ENCODE measurements around the gene SRSF5. TPM values are rescaled to one million over a fixed set of nuclear protein-coding genes. Genes with fewer than 3 reads are reported as not detected.

Gene SRSF5
- total RNA-seq, 1 donor from 2014 or later = 155 TPM

DNA sequence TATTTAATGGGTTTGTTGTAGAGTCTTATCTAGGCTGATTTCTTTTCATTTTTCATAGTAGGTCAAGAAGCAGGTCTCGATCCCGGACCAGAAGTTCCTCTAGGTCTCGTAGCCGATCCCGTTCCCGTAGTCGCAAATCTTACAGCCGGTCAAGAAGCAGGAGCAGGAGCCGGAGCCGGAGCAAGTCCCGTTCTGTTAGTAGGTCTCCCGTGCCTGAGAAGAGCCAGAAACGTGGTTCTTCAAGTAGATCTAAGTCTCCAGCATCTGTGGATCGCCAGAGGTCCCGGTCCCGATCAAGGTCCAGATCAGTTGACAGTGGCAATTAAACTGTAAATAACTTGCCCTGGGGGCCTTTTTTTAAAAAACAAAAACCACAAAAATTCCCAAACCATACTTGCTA is 4.2 kb downstream of the SRSF5 start:
- DNase-seq = no peak

DNA sequence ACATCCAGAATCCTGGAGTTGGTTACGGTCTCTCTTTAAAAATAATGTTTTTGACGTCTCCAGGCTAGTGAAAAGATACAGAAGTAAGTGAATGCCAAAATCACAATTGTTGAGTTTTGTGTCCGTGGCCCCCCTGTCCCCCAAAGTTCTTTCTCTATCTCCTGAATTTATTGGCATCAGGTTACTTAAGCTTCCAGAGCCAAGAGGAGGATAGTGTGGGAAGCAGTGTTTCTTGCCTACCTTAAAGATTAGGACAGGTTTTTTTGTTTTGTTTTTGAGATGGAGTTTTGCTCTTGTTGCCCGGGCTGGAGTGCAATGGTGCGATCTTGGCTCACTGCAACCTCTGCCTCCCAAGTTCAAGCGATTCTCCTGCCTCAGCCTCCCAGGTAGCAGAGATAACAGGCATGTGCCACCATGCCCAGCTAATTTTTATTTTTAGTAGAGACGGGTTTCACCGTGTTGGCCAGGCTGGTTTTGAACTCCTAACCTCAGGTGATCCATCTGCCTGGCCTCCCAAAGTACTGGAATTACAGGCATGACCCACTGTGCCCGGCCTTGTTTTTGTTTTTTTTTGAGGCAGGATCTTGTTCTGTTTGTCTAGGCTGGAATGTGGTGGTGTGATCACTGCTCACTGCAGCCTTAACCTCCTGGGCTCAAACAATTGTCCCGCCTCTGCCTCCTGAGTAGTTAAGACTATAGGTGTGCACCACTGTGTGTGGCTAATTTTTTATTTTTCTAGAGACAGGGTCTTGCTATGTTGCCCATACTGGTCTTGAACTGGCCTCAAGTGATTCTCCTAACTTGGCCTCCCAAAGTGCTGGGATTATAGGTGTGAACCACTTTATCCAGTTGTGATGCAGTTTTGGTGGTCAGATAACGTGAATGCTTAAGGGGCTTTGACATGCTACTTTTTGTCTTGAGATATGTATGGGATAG is 5.4 kb downstream of the SRSF5 start:
- DNase-seq = no peak

DNA sequence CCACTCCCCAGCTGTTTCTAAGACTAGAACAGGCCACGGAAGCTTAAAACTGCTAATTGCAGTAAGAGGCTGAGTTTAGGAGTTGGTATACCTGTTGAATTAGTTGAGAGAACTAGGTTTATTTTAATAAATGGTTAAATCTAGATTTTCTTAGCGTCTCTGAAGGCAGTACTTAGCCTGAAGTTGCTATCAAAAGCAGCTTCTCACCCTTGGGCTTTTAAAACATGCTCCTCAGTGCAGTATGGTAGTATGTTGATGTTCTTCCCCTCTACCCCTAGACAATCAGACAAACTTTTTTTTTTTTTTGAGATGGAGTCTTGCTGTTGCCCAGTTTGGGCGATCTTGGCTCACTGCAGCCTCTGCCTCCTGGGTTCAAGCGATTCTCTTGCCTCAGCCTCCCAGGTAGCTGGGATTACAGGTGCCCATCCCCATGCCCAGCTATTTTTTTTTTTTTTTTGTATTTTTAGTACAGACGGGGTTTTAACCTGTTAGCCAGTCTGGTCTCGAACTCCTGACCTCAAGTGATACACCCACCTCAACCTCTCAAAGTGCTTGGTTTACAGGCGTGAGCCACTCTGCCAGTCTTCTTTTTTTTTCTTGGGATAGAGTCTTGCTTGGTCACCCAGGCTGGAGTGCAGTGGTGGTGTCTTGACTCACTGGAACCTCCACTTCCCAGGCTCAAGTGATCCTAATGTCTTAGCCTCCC is 6.8 kb downstream of the SRSF5 start:
- DNase-seq = no peak

DNA sequence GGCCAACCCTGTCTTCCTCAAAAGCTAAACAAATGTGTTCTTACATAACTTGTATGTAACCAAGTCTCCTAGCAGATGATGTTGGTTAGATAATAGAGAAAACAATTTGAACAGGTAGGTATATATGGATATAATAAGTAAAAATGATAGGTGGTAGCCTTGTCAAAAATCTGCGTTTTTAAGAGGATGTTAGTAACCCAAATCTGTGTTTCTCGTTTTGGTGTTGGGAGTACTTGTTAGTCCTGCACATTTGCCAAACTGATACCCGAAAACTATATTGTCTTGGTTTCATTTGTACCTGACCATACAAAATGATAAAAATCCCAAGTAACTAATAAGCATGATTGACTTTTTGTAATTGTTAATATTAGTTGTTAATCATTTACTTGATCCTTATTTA is 8.1 kb downstream of the SRSF5 start:
- DNase-seq = no peak

DNA sequence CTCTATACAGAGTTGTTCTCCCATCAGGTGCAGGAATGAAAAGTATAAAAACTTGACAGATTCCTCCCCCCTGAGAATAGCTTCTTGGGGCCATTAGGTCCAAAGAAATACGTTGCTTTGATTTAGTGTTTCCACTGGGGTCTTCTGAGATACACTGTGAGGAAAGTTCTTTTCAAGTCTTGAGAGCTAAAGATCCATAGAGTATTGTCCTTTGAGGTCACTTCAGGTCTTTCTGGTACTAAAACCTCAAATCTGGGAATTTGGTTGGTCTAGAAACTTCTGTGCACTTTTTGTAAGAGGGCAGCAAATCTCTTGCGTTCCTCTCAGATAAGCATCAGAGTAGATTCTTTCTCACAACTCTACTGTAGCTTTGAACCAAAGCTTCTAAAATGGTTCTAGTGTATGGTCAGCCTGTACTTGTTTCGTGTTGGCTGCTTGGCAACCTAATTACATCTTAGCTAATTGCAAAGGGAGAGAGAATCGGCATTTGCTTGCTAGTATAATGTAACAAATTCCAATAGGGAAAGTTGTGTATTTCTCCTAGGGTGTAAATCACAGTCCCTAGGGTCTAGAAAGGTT is 10.0 kb downstream of the SRSF5 start:
- no peak for DNase-seq

DNA sequence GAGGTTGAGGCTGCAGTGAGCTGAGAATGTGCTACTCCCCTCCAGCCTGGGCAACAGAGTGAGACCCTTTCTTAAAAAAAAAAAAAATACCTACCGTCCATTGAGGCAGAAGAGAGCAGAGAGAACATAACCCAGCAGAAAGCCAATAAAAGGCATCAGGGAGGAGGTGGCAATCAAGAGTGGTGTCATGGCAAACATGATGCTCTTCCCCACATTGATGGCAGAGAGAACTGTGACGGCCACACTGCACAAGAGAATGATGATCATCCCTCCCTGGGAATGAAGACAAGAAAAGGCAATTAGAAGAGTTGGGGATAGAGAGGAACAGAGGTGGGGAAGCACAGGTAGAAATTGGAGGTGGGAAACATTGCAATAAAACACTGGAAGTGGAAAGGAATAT is 12.1 kb downstream of the SRSF5 start:
- DNase-seq = no peak

DNA sequence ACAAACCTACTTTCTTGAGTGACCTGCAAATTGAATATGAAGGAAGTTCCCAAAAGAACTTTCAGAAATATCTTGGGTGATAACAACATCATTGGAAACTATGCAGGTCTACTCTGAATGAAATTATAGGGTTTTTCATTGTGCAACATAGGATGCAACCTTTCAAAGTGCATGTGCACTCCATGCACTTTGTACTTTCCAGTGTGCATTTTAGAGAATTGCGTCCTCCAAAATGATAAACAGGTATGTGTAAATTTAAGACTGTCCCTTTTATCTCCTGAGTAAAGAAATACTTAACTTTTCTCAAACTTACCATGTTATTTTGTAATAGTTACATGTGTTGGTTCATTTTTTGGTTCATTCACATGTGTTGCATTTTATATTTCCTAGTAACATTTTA is 13.2 kb downstream of the SRSF5 start:
- DNase-seq = no peak

DNA sequence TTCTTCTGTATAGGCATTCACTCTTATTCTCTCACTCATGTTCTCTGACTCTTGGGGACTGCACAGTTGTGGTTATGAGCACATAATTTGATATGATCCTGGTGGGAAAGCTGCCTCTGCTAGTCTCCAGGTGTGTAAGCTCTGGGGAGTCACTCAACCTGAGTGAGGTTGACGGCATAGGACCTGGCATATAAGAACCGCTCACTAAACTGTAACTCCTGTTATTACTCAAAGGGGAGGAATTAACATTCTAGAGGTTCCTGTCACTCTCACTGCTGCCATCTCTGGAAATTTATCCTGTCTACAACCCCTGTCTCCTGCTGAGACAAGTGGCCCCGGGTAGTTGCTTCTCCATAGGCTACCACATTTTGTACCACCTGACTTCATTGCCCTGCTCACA is 14.0 kb downstream of the SRSF5 start:
- no peak for DNase-seq

DNA sequence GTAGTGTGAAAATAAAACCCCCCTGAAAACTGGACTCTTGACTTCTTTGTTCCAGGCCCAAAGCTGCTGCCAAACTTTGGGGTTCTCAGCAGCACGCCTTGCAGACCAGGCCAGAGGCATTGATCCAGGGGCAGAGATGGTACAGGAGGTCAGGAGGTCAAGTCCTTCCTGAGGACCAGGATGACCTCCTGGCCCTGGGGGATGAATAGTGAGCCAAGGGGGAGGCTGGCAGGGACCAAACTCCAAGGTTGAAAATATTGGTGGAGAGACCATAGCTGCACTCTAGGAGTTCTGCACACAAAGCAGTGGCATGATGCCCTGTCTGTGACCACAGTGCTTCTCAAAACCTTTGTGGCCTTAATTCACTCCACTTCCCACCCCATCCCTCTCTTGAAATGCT is 18.0 kb downstream of the SRSF5 start:
- DNase-seq = no peak

DNA sequence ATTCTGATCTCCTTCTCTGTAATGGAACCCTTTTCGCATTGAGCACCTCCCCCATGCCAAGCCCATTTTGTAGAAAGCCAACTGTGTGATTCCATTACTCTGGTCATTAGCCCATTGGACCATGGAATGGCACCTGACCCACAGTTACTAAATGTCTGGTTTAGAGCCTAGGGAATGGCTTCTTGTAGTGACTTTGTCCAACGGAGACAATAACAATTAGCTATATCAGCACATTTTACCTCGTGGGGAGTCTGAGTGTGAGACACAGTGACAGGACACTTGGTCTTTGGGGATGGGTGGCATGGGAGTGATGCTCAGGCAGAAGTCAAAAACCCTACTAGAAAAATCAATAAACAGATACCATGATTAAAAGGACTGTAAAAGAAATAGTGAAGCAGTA is 19.7 kb downstream of the SRSF5 start:
- DNase-seq = no peak

DNA sequence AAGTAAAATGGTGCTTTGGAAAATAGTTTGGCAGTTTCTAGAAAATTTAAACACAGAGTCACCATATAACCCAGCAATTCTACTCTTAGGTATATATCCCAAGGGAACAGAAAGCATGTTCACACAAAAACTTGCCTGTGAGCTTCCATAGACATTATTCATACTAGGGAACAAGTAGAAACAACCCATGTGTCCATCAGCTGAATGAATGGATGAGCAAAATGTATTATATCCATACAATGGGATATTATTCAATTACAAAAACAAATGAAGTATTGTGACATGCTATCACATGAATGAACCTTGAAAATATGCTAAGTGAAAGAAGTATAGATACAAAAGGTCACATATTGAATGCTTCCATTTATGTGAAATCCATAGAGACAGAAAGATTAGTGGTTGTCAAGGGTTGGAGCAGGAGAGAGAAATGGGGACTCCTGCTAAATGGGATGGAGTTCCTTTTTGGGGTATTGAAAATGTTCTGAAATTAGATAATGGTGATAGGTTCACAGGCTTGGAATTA is 22.2 kb downstream of the SRSF5 start:
- no peak for DNase-seq

DNA sequence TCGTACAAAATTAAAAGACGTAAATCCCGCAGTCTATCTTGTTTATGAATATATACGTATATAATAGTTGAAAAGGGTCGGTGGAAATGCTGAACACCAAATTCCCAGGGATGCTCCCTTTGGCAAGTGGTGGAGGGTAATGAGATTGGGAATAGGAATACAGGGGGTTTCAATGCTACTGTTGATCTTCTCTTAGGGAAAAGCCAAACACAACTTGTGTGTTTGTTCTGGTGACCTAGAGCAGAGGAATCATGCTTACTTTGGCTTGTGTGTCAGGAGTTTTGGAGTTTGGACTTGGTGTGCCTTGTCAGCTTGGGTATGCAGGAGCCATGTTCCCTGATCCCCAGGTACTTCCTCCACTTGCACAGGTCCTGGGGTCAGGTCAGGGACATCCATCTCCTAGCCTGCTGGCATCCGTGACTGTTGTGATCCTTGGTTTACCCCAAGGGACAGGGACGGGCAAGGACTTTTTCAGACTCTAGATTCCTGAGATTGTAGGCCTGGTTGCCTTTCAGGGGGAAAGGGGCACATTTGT is 26.0 kb downstream of the SRSF5 start:
- DNase-seq = no peak

DNA sequence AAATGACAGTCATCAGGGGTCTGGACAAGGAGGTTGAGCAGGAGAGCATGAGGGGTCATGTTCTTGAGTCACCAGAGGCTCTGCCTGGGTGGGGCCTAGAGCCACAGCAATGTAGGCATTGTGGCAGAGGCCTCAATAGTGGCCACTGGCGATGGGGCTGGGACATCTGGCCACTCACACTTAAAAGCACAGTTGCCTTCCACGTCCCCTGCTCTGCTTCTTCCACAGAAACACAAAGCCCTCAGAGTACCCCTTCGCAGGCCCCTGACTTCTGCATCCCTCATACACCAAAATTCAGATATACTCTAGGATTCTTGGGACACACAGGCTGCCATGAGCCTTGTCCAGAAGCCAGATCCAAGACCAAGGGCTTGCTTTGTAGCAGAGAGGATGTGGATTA is 27.8 kb downstream of the SRSF5 start:
- no peak for DNase-seq

DNA sequence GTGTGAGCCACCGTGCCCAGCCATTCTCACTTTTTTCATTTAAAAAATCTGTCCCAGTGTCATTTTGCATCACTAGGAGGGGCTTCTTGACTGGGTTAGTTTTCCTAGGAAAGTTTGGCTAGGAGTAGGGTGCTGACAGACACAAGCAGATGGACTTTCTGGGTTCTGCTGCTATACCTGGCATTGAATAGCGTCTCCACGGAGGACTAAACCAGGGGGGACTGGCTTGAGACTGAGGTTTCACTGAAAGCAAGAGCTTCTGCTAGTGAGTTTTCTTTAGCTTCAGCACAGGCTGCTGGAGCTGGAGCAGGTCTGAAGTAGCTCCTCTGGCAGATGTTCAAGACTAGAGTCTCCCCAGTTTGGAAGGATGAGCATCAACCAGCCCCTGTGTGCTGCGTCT is 28.7 kb downstream of the SRSF5 start:
- DNase-seq = no peak

DNA sequence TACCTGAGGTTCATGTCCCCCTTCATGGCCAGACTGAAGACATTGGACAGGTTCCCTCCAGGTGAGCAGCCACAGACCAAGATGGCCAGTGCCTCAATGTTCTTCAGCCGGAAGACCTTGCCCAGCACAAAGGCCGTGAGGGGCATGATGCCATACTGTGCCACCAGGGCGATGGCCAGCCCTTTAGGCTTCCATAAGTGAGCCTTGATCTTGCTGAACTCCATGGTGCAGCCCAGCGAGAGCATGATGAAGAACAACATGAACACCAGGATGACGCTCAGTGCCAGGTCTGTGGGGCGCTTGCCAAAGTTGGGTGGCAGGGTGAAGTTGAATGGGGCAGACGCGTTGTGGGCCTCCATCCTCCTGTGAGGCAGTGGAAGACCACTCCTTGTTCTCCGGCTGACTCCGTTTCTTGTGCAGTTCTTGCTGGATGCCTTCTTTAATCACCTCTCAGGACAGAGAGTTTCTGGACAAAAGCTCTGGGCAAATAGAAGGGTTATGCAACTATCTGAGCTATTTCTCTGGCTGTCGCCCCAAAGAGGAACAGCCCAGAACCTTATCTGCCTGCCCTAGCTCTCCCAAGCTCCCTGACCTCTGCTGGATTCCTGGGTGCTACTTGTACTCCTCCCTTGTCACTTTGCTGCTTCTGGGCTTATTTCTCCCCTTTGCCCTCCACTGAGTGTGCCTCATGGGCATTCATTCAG is 30.0 kb downstream of the SRSF5 start, which contains the start of gene SLC10A1:
Gene SLC10A1, minus strand, starts transcription at position 445 of the 704 bp plus-strand sequence. Its CDS starts 86 bp downstream, at position 359.
- no peak for DNase-seq

DNA sequence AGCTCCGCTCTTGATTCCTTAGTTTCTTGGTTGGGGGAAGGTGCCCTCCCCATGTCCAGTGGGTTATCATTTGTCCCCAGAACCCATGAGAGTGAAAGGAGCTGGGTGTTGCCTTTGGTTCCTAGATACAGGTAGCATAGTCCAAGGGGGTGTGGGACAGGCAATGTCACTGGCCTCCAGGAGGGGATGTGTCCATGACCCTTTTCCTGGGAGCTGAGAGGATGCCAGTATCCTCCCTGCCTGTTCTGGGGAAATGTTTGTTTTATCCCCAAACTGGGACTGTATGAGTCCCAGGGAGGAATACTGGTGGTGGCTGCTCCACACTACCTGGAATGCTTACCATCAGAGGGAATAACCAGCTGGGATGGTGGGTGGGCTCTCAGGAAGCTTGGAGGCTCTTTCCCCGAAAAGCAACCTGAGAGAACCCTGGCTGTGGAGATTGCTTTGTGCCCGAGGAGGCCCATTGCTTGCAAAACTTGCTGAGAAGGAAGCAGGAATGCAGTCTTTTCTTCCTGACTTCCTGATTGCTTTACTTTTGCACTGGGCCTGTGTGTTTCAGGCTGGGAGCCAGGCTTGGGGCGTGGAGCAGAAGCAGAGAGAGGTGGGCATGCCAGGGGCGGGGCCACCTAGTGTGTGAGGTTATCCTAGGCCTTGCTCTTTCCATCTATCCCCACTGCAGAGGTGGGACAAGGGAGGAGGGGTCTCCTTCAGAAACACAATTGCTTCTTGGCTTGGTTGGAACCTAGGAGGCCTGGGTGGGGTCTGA is 30.8 kb downstream of the SRSF5 start:
- DNase-seq = no peak

DNA sequence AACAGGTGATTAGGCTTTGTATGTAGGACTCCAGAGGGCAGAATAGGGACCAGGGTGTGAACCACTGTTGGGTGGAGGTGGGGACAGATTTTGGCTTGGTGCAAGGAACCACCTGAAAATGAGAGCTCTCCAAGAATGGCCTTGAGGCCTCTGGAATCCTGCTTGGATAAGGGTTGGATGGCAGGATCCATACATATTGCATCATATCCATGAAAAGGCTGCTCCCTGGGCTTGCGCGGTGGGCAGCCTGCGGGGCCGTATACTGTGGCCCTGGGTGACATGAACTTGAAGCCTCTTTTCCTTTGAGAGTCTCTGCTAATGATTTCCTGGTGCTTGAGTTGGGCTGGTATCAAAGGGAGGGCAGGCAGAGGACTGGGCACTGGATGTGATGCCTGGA is 31.4 kb downstream of the SRSF5 start:
- no peak for DNase-seq

DNA sequence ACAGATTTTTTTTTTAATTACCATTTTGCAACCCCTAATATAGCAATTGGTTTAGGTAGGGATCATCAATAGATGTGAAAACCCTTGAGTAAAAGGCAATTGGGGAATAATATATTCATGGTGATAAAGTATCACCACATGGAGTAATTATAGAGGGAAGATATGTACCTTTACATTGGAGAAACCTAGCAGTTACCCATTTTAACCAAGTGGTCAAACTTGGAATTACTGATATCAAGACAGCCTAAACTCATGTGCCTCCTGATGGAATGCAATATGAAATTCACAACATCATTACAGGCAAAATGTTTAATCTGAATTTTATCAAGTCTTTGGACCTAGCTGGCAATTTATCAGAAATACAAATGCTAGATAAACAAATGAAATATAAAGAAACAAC is 36.8 kb downstream of the SRSF5 start:
- no peak for DNase-seq

DNA sequence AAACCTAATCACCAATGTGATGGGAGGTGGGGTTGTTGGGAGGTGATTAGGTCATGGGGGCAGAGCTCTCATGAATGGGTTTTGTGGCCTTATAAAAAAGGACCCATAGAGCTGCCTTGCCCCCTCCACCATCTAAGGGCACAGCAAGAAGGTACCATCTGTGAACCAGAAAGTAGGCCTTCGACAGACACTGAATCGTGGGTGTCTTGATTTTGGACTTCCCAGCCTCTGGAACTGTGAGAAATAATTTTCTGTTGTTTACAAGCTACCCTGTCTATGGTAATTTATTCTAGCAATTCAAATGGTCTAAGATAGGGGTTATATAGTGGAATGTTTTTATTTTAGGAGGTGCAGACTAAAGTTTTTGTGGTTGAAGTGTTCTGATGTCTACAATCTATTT is 38.0 kb downstream of the SRSF5 start:
- no peak for DNase-seq

DNA sequence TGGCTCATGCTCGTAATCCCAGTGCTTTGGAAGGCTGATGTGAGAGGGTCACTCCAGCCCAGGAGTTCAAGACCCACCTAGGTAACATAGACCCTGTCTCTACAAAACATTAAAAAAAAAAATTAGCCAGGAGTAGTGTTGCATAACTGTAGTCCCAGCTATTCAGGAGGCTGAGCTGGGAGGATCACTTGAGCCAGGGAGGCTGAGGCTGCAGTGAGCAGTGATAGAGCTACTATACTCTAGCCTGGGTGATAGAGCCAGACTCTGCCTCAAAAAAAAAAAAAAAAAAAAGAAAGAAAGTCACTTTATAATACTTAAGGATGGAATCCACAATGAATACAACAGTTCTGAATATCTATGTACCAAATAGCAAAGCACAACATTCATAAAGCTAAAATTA is 40.2 kb downstream of the SRSF5 start:
- DNase-seq = no peak

DNA sequence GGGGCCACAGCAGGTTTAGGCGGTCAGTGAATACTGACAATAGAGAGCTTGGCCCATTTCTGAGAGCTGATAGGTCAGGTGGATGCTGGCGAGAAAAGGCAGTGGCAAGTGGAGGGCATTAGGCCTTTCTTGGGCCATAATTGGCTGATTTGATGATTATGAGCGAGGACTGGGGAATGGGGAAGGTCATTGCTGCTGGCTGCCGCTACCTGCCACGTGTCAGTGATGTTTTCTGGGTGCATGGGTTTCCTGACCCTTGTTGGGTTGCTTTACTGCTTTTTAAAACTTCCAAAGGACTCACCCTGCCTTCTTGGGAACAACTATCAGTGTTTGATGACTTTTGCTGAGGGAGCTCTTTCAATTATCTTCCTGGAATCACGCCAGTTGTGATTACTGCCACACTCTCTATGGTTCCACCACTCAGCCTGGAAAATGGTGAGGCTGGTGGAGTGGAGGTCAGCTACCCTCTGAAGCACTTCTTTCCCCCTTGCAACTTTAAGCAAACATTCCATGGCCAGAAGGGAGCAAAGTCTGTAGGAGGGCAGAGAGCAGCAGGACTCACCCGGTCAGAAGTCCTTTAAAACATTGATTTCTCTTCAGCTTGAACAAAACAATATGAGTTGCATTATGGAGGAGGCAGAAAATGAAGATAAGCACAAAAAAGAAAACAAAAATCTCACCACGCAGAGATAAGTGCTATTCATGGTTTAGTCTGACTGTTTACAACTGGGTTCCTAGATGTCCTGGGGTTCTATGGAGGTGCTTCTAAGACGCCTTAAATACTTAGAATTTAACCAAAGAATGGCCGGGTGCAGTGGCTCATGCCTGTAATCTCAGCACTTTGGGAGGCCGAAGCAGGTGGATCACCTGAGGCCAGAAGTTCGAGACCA is 42.2 kb downstream of the SRSF5 start:
- DNase-seq = no peak

Data from dermis blood vessel endothelial cell (primary cell).